Memory B cell (primary cell): ENCODE results near the gene CTDSP2.
A peak's percentile ranks its signal among the peaks of the same experiment; 100 is the strongest.
"Not testable (repeated sequence)": the region's sequence is repeated elsewhere in the genome, so short reads cannot be mapped to it uniquely, and the experiment has no call there.

Experiments
- ATAC-seq: fragments of 150-1000 bp; cut with Tn5 transposase; 2 replicates; pipeline ENCODE4 v1.10.0; 2021; ENCODE audit warnings: low read depth, mild to moderate bottlenecking, moderate library complexity
- DNase-seq, 2 donors: peaks; one replicate each; pipeline ENCODE4 v3.0.0; 2022; ENCODE audit warnings: low spot score in 2 of 2
- H3K27ac Mint-ChIP-seq: one replicate; pipeline ENCODE4 v1.8.0; 2022; ENCODE audit warnings: mild to moderate bottlenecking, moderate library complexity, mixed read lengths
- H3K27me3 Mint-ChIP-seq: one replicate; pipeline ENCODE4 v1.8.0; 2022; ENCODE audit warnings: mixed read lengths
- H3K36me3 Mint-ChIP-seq: one replicate; pipeline ENCODE4 v1.8.0; 2022; ENCODE audit warnings: mild to moderate bottlenecking, mixed read lengths
- H3K4me1 Mint-ChIP-seq: one replicate; pipeline ENCODE4 v1.8.0; 2022; ENCODE audit warnings: mixed read lengths
- H3K4me3 Mint-ChIP-seq: one replicate; pipeline ENCODE4 v1.8.0; 2022; ENCODE audit warnings: mild to moderate bottlenecking, moderate library complexity, mixed read lengths
- H3K9me3 Mint-ChIP-seq: one replicate; pipeline ENCODE4 v1.8.0; 2022; ENCODE audit warnings: mixed read lengths

Gene CTDSP2

GRCh38 chr12:57774634-57775033, 71.9 kb downstream of the CTDSP2 start:
- H3K4me3 Mint-ChIP-seq, H3K9me3 Mint-ChIP-seq, H3K36me3 Mint-ChIP-seq, DNase-seq, H3K27me3 Mint-ChIP-seq, H3K27ac Mint-ChIP-seq, ATAC-seq: not testable (repeated sequence)
- peaks cover 18% of the 10 kb centered on the region for H3K4me1 Mint-ChIP-seq

- Mint-ChIP-seq H3K27ac (peak within 1 kb of the TSS; percentile 93), H3K4me3 (peak within 1 kb of the TSS; percentile 88), H3K4me1 (peaks cover 18% of the 10 kb centered on the region), H3K27me3 (no peaks in the 10 kb centered on the region), H3K36me3 (no peaks in the 10 kb centered on the region), H3K9me3 (no peaks in the 10 kb centered on the region)
- ATAC-seq (no peak), DNase-seq (no peak)
Measured at GRCh38 chr12:57772429-57773322, 73.9 kb downstream of the CTDSP2 start, which contains the start of gene EEF1AKMT3. Gene EEF1AKMT3 (plus strand): TSS chr12:57772614. CDS start chr12:57772725, 111 bp downstream.

DNA sequence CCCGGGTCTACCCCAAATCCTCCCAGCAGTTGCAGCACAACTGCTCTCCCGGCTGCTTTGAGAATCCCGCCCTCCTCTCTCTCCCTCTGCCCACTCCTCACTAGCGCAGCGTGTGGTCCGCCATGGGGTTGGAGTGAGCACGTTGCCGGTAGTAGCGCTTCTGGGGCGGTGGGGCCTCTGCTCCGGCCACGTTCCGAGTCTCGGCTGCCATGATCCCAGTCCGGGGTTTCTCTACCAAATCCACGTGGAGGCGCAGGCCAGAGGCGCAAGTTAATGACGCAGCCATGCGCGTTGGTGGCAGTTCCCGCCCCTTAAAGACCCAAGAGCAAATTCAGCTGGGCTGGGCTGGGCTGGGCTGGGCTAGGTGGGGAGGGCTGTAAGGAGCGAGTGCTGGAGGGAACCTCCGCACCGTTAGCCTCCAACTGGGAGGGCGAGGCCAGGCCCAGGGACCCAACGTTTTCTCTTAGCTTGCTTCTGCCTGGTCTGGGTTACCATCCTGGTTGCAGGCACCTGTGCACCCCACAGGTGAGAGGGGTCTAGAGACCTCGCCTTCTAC, 74.6 kb downstream of the CTDSP2 start, which contains the start of gene METTL1:
Gene METTL1, minus strand, starts transcription at position 233 of the 556 bp plus-strand sequence. Its CDS starts 22 bp downstream, at position 211.
- Mint-ChIP-seq H3K9me3 (no peaks in the 10 kb centered on the region), H3K27ac (peak within 1 kb of the TSS; percentile 93), H3K4me3 (peak within 1 kb of the TSS; percentile 88), H3K27me3 (no peaks in the 10 kb centered on the region), H3K4me1 (peaks cover 18% of the 10 kb centered on the region), H3K36me3 (no peaks in the 10 kb centered on the region)
- ATAC-seq (peak; percentile 90), DNase-seq (peak; percentile 78 to 84)

DNA sequence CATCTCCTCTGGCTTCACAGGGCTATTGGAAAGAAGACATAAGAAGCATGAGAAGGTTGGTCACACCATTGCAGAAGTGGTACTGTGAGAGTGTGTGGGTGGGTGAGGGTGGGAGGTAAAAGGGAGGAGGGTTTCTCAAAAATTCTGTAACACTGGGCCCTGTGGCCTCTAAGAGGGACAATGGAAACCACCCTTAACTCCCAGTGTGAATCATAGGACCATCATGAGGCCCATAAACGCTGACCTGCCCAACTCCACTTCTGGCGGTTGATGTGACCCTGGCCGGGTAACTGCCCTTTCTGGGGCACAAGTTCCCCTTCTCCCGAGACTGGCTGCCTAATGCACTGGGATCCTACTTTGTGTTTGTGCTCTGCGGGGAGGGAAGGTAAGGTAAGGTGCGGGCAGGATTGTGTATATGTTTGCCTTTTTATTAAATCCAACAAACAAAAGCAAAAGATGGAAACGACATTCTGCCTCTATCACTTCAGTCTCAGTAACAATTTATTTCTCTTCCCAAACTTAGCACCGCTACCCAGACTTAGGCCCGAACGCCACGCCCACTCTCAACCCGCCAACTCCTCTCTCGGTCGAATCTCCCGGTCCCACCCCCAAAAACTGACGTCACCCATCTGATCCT, 75.2 kb downstream of the CTDSP2 start:
- peaks cover 3% of the 10 kb centered on the region for H3K27me3 Mint-ChIP-seq
- peaks cover 22% of the 10 kb centered on the region for H3K4me1 Mint-ChIP-seq
- H3K9me3 Mint-ChIP-seq = no peaks in the 10 kb centered on the region
- H3K4me3 Mint-ChIP-seq = peak overlapping the region; percentile 88
- DNase-seq = peak in 1 of 2 donors; percentile 69
- peak; percentile 72 for ATAC-seq
- no peaks in the 10 kb centered on the region for H3K36me3 Mint-ChIP-seq
- H3K27ac Mint-ChIP-seq = peak overlapping the region; percentile 93

- Mint-ChIP-seq H3K4me3 (peak overlapping the region; percentile 19), H3K27me3 (peaks cover 3% of the 10 kb centered on the region), H3K36me3 (no peaks in the 10 kb centered on the region), H3K4me1 (peaks cover 21% of the 10 kb centered on the region), H3K27ac (no peak overlapping the region), H3K9me3 (no peaks in the 10 kb centered on the region)
- DNase-seq = no peak
- no peak for ATAC-seq
Measured at GRCh38 chr12:57770734-57771133, 75.8 kb downstream of the CTDSP2 start.
